Stimulated activated CD8-positive, alpha-beta memory T cell treated with anti-CD3 and anti-CD28 coated beads, Interleukin-15, amount 100 ng/mL, for 4 hours (primary cell): ENCODE results near the gene SLC44A5.
"Not testable (repeated sequence)": the region's sequence is repeated elsewhere in the genome, so short reads cannot be mapped to it uniquely, and the experiment has no call there.

Experiments used
- DNase-seq, 2 donors: peaks; one replicate each; pipeline ENCODE4 v3.0.0-alpha.2; 2020; ENCODE audit warnings: low read depth in 2 of 2

Gene SLC44A5

DNA sequence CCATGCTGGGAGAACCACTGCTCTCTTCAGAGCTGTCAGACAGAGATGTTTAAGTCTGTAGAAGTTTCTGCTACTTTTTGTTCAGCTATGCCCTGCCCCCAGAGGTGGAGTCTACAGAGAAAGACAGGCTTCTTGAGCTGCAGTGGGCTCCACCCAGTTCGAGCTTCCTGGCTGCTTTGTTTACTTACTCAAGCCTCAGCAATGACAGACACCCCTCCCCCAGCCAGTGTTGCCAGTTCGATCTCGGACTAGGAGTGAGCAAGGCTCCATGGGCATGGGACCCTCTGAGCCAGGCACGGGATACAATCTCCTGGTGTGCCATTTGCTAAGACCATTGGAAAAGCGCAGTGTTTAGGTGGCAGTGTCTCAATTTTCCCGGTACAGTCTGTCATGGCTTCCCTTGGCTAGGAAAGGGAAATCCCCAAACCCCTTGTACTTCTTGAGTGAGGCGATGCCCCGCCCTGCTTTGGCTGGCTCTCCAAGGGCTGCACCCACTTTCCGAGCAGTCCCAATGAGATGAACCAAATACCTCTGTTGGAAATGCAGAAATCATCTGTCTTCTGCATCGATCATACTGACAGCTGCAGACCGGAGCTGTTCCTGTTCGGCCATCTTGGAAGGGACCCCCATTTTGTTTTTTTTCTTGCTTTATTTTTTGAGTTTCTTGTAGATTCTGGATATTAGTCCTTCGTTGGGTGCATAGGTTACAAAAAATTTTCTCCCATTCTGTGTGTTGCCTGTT lies 429.5 kb downstream of the SLC44A5 start:
- DNase-seq = not testable (repeated sequence)

DNA sequence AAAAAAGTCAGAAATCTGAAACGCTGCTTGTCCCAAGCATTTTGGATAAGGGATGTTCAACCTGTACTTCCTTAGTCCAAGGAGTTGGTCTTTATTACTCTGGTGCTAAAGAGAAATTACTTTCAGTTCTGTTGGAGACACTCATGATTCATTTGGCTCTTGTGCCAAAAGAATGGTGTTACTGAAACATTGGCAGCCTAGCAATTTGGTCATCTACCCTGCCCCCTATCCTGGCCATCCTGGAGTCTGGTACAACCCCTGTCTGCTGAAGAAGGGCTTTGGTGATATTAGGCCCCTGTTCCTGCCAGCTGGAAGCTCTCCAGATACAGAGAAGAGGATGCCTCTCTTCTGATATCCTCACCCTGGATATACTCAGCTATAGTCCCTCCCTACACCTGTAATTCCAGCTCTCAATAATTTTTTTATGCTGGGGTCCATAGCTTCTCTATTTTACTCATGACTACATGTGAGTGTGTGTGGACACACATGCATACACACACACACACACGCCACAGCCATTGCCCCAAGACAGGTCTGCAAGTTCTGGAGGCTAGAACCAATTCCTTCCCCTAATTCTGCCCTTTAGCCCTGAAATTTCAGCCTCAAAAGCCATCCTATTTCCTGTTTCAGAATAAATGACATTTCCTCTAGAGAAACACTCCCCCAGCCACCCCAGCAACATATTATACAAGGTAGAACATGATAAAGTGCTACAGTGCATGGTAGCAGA lies 436.7 kb downstream of the SLC44A5 start:
- no peak for DNase-seq

DNA sequence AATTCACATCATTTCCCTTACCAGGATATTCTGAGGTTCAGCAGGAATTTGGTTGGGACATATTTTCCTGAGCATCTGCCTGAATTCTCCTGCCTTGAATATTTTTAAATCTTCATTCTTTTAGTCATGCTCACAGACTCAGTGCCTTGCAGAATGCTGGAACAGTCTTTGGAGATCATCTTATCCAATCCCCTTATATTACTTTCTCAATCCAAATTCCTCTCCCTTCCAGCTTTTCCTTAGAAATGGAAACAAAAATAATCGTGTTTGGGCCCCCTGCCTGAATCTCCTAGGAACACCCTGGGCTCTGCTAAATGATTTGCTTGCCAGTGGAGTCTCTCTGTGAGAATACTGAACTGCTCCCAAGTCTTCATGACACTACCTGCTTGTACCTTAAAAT lies 438.4 kb downstream of the SLC44A5 start:
- DNase-seq = no peak

GRCh38 chr1:75171876-75172275 lies 439.0 kb downstream of the SLC44A5 start:
- no peak for DNase-seq

- DNase-seq = no peak
Observed at GRCh38 chr1:75170981-75171380, 439.9 kb downstream of the SLC44A5 start.

GRCh38 chr1:75170011-75170410 lies 440.9 kb downstream of the SLC44A5 start:
- DNase-seq = no peak

DNA sequence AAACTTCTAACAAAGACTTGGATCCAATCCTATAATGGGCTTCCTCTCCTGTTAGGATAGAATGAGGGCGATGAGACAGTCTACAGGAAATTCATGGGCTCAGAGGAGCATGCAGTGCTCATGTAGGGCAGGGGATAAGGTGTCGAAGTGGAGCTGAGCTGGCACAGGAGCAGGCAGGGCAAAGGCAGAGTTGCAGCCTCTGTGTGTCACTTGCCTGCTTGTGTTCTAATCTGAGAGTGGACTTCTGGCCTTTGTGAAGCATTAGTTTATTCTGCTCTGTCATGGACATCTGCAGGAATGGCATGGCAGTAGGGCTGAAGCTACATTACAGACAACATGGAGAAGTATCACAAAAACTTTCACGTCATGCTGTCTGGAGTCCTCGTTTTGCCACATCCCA lies 444.1 kb downstream of the SLC44A5 start:
- DNase-seq = no peak

GRCh38 chr1:75165264-75165663 lies 445.6 kb downstream of the SLC44A5 start:
- DNase-seq = no peak

GRCh38 chr1:75159154-75159553 lies 451.8 kb downstream of the SLC44A5 start:
- DNase-seq = no peak
